Measurements from ENCODE around the gene PDE4A. TPM values are rescaled to one million over a fixed set of nuclear protein-coding genes. Genes with fewer than 3 reads are reported as not detected.

Gene PDE4A
- total and polyA plus RNA-seq, 2 of the 13 experiments (the other 11 are each of a cell fraction or from before 2014, with no cell fraction given): 1.1 to 4.1 TPM

- TF ChIP-seq AHDC1 (CRISPR knock-in tag; IDR thresholded peaks at IDR 0.05; ENCODE audit: borderline replicate concordance) (no peak), ZFP36L1 (CRISPR knock-in tag; IDR thresholded peaks at IDR 0.05) (no peak), MTF2 (CRISPR knock-in tag; IDR thresholded peaks at IDR 0.05; ENCODE audit: borderline replicate concordance) (peak; percentile 96), SYNCRIP (IDR thresholded peaks at IDR 0.05; ENCODE audit: insufficient read depth, low read depth, low read length) (no peak), ZNF597 (CRISPR knock-in tag; IDR thresholded peaks at IDR 0.05) (0 out of 2 replicates have a peak, but pooled peaks have one; percentile 54), FOXP4 (CRISPR knock-in tag; IDR thresholded peaks at IDR 0.05) (peak; percentile 65), NFYB (CRISPR knock-in tag; IDR thresholded peaks at IDR 0.05) (peak; percentile 31; the same call in 1 of the 2 replicates), BCLAF1 (IDR thresholded peaks at IDR 0.05) (no peak), SP2 (CRISPR knock-in tag; IDR thresholded peaks at IDR 0.05) (peak; percentile 33; the same call in 1 of the 2 replicates), SP4 (CRISPR knock-in tag; IDR thresholded peaks at IDR 0.05) (peak; percentile 89), ZMAT5 (CRISPR knock-in tag; IDR thresholded peaks at IDR 0.05; ENCODE audit: borderline replicate concordance, low read depth) (no peak), FLYWCH1 (CRISPR knock-in tag; IDR thresholded peaks at IDR 0.05) (no peak)
These were observed 3.7 kb upstream of the PDE4A start (continued) for GRCh38 chr19:10416380-10417257.
